Measurements from ENCODE around the gene NTSR2. TPM values are rescaled to one million over a fixed set of nuclear protein-coding genes. Genes with fewer than 3 reads are reported as not detected.

Gene NTSR2
- total and polyA plus RNA-seq, 2 experiments from 2014 or later: 0.10 TPM; not detected in 1

- no peak for TF ChIP-seq ZNF462 (CRISPR knock-in tag; IDR thresholded peaks at IDR 0.05)
Observed at GRCh38 chr2:11688222-11689069, 18.5 kb upstream of the NTSR2 start (continued).

GRCh38 chr2:11687736-11688135, 17.7 kb upstream of the NTSR2 start:
- Histone ChIP-seq H3K27me3 (ENCODE audit: insufficient read depth) (no peaks in the 10 kb centered on the region), H3K9me2 (ENCODE audit: insufficient read depth) (no peaks in the 10 kb centered on the region), H3K4me1 (ENCODE audit: insufficient read depth) (peaks cover 10% of the 10 kb centered on the region; the same call in 1 of the 2 replicates), H3K4me2 (peak overlapping the region; percentile 68), H4K20me1 (replicated peaks; ENCODE audit: insufficient read depth) (no peaks in the 10 kb centered on the region), H3F3A (replicated peaks; ENCODE audit: low read depth) (no peaks in the 10 kb centered on the region), H2AFZ (peak overlapping the region; percentile 60), H3K27ac (ENCODE audit: low read depth) (no peak overlapping the region), H3K79me2 (replicated peaks; ENCODE audit: insufficient read depth) (no peaks in the 10 kb centered on the region), H3K4me3 (peak overlapping the region; percentile 38; the same call in 1 of the 2 replicates), H3K36me3 (ENCODE audit: insufficient read depth) (no peaks in the 10 kb centered on the region)
- H3K9me3 Mint-ChIP-seq: no peaks in the 10 kb centered on the region
- no peak for DNase-seq (ENCODE audit: low spot score)
- no peaks in the 10 kb centered on the region; the same call in 2 of the 3 replicates for H3K36me3 Mint-ChIP-seq (ENCODE audit: low read depth)
- ATAC-seq: no peak
- H3K4me1 Mint-ChIP-seq: peaks cover 18% of the 10 kb centered on the region
- no peak overlapping the region for H3K27ac Mint-ChIP-seq
- peak overlapping the region; percentile 63; the same call in 2 of the 3 replicates for H3K4me3 Mint-ChIP-seq
- H3K27me3 Mint-ChIP-seq (ENCODE audit: insufficient read depth, low read depth, poor library complexity): peaks cover 9% of the 10 kb centered on the region
- TF ChIP-seq ZNF462 (CRISPR knock-in tag; IDR thresholded peaks at IDR 0.05) (no peak), EZH2phosphoT487 (IDR thresholded peaks at IDR 0.05; ENCODE audit: unreplicated experiment) (no peak), EZH2 (IDR thresholded peaks at IDR 0.05; ENCODE audit: low read depth, unreplicated experiment) (no peak), CREB1 (CRISPR knock-in tag; IDR thresholded peaks at IDR 0.05; ENCODE audit: low read depth) (no peak), CTCF (conservative IDR thresholded peaks at IDR 0.05; ENCODE audit: low read depth in 2 of 2) (no peak)
